GM19193 (cell line): ENCODE measurements around the gene ATP6V1D.

Experiments
- POLR2A ChIP-seq: IDR thresholded peaks from 4 replicates; pipeline ENCODE4 v1.6.1; 2011; ENCODE audit not compliant: insufficient read depth, insufficient read length; ENCODE audit errors: extremely low read depth

Gene ATP6V1D

GRCh38 chr14:67331368-67332125 is 28.1 kb downstream of the ATP6V1D start:
- no peak for TF ChIP-seq POLR2A

GRCh38 chr14:67319142-67319541 is 40.5 kb downstream of the ATP6V1D start:
- no peak for TF ChIP-seq POLR2A

GRCh38 chr14:67317822-67318221 is 41.8 kb downstream of the ATP6V1D start:
- no peak for TF ChIP-seq POLR2A

GRCh38 chr14:67313153-67313552 is 46.5 kb downstream of the ATP6V1D start:
- no peak for TF ChIP-seq POLR2A

- TF ChIP-seq POLR2A = no peak
Measured at GRCh38 chr14:67311868-67312267, 47.7 kb downstream of the ATP6V1D start.
